Subcutaneous adipose tissue (tissue), 4 donors: ENCODE data around the gene CD247. TPM values are rescaled to one million over a fixed set of nuclear protein-coding genes. Genes with fewer than 3 reads are reported as not detected.

Experiments
- total RNA-seq, 4 donors: library from RNA; depleted of rRNA; stranded (reverse); fragments of >200 nt; gene quantifications; one replicate each; pipeline ENCODE4 v1.1.0, GENCODE V29; 2016
- TF ChIP-seq, protein P1 (sequence below): fragments of 450-650 bp; IDR thresholded peaks from one replicate; pipeline ENCODE4 v1.5.1; 2016; ENCODE audit warnings: low read depth, mild to moderate bottlenecking, control low read depth, antibody characterized with exemption, moderate library complexity

The CD247 gene
- total RNA-seq, 4 donors from 2014 or later: 1.3 to 3.4 (median 2.1) TPM

DNA sequence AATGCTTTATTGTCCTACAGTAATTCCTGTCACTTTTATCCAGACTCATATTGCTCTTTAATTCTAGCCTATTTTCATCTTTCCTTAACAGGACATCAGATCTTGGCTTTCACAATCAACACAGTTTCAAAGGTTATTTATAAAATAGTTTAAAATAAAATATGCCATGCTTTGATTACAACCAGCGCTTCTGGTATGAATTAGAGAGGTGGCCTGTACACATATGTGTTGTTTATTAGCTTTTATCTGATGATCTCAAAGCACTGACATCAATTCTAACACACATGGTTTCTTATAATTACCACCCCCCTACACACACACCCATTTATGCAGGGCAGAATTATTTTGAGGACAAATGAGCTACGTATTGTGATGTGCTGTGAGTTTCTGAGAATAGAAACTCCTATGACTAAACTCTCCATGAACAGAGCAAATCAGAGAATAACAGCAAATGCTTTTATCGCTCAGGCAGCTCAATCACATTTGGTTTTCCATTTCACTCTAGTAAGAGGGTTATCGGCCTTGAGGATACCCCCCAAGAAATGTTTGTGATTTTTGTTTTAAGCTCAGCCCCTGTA is 18.0 kb downstream of the CD247 start:
- TF ChIP-seq, protein P1, sequence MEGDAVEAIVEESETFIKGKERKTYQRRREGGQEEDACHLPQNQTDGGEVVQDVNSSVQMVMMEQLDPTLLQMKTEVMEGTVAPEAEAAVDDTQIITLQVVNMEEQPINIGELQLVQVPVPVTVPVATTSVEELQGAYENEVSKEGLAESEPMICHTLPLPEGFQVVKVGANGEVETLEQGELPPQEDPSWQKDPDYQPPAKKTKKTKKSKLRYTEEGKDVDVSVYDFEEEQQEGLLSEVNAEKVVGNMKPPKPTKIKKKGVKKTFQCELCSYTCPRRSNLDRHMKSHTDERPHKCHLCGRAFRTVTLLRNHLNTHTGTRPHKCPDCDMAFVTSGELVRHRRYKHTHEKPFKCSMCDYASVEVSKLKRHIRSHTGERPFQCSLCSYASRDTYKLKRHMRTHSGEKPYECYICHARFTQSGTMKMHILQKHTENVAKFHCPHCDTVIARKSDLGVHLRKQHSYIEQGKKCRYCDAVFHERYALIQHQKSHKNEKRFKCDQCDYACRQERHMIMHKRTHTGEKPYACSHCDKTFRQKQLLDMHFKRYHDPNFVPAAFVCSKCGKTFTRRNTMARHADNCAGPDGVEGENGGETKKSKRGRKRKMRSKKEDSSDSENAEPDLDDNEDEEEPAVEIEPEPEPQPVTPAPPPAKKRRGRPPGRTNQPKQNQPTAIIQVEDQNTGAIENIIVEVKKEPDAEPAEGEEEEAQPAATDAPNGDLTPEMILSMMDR: no peak

DNA sequence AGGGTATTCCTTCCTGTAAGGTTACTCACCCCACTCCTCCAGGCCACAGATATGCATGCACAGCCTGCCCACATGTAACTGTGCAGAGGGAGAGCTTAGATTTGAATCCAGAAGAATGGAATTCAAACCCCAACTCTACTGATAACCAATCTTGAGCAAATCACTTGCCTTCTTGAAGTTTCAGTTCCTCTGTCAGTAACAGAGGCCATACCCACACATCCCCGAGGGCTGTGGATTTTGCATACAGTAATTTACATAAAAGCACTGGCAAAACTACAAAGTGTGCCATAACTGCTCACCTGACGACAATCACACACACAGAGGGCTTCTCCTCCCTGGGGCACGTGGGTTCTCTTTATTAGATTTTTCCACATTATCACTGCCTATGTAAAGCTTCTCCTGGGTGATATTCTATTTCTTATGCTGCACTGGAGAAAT is 18.6 kb downstream of the CD247 start:
- TF ChIP-seq, protein P1: no peak

DNA sequence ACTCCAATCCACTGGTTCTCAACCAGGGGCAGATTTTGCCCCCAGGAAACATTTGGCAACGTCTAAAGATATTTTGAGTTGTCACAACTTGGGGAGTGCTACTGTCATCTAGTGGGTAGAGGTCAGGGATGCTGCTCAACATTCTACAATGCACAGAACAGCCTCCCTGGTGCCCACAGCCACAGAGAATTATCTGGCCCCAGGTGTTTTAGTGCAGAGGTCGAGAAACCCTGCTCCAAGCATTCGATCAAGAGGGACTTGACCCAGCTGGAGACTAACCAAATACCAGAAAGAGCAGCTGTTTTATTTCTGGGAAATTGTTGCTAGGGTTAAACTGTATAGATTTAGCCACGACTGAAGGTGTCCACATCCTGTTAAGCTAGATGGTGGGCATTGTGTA is 19.2 kb downstream of the CD247 start:
- TF ChIP-seq, protein P1: no peak

DNA sequence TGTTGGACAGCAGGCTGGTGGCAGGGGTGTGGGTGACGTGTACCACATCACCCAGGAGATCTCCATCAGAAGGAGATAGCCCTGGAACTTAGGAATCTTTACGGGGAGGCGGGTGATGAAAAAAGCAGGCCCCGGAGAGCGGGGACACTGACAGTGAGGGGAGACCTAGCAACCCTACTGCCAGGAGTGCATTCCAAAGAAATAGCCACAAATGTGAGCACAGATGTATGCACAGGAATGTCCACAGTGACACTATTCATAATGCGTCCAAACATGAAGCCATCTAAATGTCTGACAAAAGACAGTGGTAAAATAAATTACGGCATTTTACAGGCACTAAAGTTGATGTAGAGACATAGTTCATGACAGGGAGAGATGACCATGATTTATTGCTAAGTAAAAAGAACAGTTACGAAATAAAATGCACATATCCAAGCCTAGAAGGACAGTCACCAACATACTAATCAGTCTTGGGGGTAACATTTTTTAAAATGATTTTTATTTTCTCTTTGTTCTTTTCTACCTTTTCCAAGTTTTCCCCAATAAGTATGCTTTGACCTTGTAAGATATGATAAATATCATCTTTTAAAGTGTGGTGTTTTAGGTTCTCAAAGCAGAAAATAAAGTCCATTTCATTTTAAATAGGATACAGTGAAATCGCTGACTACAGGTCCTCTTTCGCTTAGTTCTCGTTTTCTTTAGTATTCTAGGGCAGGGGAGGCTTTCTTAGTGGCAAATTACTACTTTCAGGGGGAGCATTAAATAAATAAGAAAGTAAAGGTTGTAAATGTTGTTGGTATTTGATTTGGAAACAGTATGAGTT is 21.3 kb downstream of the CD247 start:
- TF ChIP-seq, protein P1: no peak

DNA sequence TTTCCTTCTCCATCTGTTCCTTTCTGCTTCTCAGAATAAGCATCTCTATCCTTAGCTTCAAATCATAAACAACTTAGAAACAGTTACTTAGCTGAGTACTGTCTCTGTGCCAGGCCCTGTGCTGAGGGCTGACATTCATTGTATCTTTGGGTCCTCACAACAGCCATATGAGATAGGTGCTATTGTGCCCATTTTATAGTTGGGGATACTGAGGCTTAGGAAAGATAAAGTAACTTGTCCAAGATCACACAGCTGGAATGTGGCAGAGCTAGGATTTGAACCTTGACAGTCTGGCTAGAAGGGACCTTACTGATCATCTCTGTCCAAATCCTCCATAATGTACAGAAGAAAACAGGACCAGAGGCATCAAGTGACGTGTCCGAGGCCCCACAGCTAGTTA is 25.0 kb downstream of the CD247 start:
- TF ChIP-seq, protein P1: no peak

DNA sequence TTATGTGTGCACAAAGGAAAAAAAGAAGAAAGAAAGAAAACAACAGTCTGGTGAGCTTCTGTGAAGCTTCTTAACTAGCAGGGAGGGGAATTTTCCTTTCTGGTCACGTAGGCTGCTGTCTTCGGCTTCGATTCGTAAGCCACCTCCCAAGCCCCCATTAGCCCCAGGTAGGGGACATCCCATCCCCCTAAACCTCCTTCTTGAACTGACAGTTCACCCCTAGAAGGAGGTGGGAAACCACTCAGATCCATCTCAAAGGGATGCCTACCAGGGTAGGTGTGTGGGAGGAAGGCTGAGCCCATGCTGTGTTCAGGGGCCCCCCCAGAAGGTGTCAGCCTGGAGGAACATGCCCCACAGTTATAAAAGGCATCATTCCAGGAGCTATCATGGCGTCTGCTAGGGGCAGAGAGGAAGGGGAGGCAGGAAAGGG is 25.8 kb downstream of the CD247 start:
- TF ChIP-seq, protein P1: no peak
